Chondrocyte (in vitro differentiated cells): ENCODE data around the gene METTL13. TPM values are rescaled to one million over a fixed set of nuclear protein-coding genes. Genes with fewer than 3 reads are reported as not detected.

ENCODE experiments used
- DNase-seq: peaks from one replicate; pipeline ENCODE4 v3.0.0; 2021; ENCODE audit warnings: mixed read lengths, low spot score
- H3K27ac Mint-ChIP-seq: one replicate; pipeline ENCODE4 v1.8.0; 2021; ENCODE audit warnings: mild to moderate bottlenecking, moderate library complexity, mixed read lengths; ENCODE audit not compliant: unreplicated experiment
- H3K27me3 Mint-ChIP-seq: 2 replicates; pipeline ENCODE4 v1.8.0; 2021; ENCODE audit warnings: low read depth, mixed read lengths
- H3K36me3 Mint-ChIP-seq: 2 replicates; pipeline ENCODE4 v1.8.0; 2021; ENCODE audit warnings: low read depth, mixed read lengths
- H3K4me1 Mint-ChIP-seq: 2 replicates; pipeline ENCODE4 v1.8.0; 2021; ENCODE audit warnings: low read depth, mild to moderate bottlenecking, mixed read lengths
- H3K4me3 Mint-ChIP-seq: one replicate; pipeline ENCODE4 v1.8.0; 2021; ENCODE audit warnings: mild to moderate bottlenecking, moderate library complexity, mixed read lengths; ENCODE audit not compliant: unreplicated experiment
- H3K9me3 Mint-ChIP-seq: 2 replicates; pipeline ENCODE4 v1.8.0; 2021; ENCODE audit warnings: low read depth, mixed read lengths
- total RNA-seq: library from RNA; stranded (reverse); gene quantifications from 3 replicates; pipeline ENCODE4 v1.2.1, GENCODE V29; 2021
- TF ChIP-seq, protein P1 (sequence below): fragments of 200-600 bp; sonication (generic); IDR thresholded peaks from 2 replicates; pipeline ENCODE4 v1.5.0; 2021; ENCODE audit warnings: antibody characterized with exemption, mild to moderate bottlenecking, moderate library complexity

Gene METTL13
- total RNA-seq, 1 donor from 2014 or later = 21.4 TPM

DNA sequence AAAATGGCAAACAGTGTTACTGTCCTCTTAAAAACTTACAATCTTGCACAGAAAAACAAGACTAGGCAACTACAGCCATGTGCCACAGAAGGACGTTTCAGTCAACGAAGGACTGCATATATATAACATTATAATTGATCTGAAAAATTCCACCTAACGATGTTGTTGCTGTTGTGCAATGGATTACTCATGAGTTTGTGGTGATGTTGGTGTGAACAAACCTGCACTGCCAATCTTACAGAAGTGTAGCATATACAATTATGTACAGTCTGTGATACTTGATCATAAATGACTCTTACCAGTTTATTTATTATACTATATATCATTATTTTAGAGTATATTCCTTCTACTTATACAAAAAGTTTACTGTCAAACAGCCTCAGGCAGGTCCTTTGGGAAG, 32.8 kb upstream of the METTL13 start:
- Mint-ChIP-seq H3K9me3 (no peaks in the 10 kb centered on the region), H3K27ac (no peak overlapping the region), H3K27me3 (no peaks in the 10 kb centered on the region), H3K4me3 (no peak overlapping the region), H3K36me3 (no peaks in the 10 kb centered on the region), H3K4me1 (peaks cover 8% of the 10 kb centered on the region)
- DNase-seq = no peak
- TF ChIP-seq, protein P1, sequence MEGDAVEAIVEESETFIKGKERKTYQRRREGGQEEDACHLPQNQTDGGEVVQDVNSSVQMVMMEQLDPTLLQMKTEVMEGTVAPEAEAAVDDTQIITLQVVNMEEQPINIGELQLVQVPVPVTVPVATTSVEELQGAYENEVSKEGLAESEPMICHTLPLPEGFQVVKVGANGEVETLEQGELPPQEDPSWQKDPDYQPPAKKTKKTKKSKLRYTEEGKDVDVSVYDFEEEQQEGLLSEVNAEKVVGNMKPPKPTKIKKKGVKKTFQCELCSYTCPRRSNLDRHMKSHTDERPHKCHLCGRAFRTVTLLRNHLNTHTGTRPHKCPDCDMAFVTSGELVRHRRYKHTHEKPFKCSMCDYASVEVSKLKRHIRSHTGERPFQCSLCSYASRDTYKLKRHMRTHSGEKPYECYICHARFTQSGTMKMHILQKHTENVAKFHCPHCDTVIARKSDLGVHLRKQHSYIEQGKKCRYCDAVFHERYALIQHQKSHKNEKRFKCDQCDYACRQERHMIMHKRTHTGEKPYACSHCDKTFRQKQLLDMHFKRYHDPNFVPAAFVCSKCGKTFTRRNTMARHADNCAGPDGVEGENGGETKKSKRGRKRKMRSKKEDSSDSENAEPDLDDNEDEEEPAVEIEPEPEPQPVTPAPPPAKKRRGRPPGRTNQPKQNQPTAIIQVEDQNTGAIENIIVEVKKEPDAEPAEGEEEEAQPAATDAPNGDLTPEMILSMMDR = no peak

DNA sequence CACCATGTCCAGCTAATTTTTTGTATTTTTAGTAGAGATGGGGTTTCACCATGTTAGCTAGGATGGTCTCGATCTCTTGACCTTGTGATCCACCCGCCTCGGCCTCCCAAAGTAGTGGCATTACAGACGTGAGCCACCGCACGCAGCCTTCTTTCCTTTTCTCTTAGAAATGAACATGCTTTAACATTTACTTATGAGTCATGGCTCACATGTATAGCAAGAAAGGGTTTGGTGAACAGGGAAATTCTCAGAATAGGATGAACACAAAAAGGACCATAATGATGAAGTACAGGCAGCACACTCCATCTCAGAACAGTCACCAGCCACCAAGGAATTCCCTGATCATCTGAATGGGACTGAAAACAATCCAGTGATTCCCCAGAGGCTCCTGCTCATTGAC, 30.2 kb upstream of the METTL13 start:
- no peak for DNase-seq
- no peaks in the 10 kb centered on the region for H3K27me3 Mint-ChIP-seq
- H3K9me3 Mint-ChIP-seq = no peaks in the 10 kb centered on the region
- TF ChIP-seq, protein P1 = no peak
- H3K4me1 Mint-ChIP-seq = peaks cover 17% of the 10 kb centered on the region
- no peak overlapping the region for H3K27ac Mint-ChIP-seq
- no peak overlapping the region for H3K4me3 Mint-ChIP-seq
- H3K36me3 Mint-ChIP-seq = no peaks in the 10 kb centered on the region

DNA sequence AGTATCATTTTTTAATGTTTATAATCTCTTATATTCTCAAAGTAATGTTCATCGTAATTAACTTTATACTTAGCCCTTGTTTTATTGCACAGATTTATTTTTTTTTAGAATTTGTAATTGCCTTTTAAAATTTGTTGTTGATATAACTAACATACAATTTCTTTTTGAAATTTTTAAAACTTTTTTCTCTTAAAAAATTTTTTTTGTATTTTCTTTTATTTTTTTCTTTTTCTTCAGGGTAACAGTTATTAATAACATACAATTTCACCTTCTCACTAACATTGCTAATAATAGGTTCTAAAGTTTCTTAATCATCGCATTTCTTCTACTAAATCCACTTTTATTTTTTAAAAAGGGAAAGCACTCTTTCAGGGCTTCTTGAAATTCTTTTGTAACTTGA, 28.3 kb upstream of the METTL13 start:
- TF ChIP-seq, protein P1 = no peak
- no peak overlapping the region for H3K4me3 Mint-ChIP-seq
- H3K9me3 Mint-ChIP-seq = peaks cover 3% of the 10 kb centered on the region
- peaks cover 2% of the 10 kb centered on the region for H3K27me3 Mint-ChIP-seq
- DNase-seq = no peak
- H3K4me1 Mint-ChIP-seq = peaks cover 17% of the 10 kb centered on the region
- no peaks in the 10 kb centered on the region for H3K36me3 Mint-ChIP-seq
- no peak overlapping the region for H3K27ac Mint-ChIP-seq

DNA sequence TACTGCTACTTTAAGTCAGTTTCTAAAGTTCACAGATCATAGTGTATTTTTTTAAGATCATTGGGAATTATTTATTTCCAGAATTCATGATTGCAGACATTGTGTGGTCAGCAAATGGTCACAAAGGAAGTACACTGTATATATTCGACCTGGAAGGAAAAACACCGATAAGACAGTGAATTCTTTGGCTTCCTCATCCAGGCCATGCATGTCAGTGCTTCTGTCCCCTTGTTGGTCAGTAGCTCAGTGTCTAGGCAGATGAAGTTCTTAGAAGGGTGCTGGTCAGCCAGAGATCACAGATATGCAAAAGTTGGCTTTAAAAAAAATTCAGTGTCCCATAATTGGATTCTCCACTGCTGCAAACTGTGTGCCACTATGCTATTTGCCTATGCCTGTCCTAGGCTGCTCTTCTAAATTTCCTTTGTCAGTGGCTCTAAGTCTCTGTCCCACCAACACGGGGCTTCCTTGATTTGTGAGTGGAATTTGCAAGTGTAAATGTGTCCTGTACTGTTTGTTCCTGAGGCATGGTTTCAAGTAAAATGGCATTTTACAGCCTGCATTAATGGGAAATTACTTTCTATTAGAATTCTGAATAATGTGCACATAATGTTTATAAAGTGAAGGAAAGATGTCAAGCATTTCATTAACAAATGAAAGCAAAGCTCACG, 27.6 kb upstream of the METTL13 start:
- peaks cover 17% of the 10 kb centered on the region for H3K4me1 Mint-ChIP-seq
- DNase-seq = no peak
- peak overlapping the region; percentile 75 for H3K27ac Mint-ChIP-seq
- TF ChIP-seq, protein P1 = no peak
- H3K27me3 Mint-ChIP-seq = peaks cover 3% of the 10 kb centered on the region
- H3K9me3 Mint-ChIP-seq = peaks cover 3% of the 10 kb centered on the region
- H3K4me3 Mint-ChIP-seq = no peak overlapping the region
- no peaks in the 10 kb centered on the region for H3K36me3 Mint-ChIP-seq

DNA sequence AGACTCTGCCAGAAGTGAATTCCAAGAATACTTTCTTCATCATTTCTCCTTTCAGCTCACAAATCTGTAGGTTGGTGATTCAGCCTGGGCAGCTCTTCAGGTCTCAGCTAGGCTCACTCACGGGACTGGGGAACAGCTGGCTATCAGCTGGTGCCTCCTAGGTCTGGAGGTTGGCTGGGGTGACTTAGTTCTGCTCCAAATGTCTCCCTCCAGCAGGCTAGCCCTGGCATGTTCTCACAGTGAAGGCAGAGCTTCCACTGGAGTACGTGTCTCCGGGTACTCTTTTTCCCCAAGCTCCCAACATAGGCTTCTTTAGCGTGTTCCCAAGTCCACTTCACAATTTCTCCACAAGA, 27.1 kb upstream of the METTL13 start:
- DNase-seq = no peak
- Mint-ChIP-seq H3K36me3 (no peaks in the 10 kb centered on the region), H3K27ac (peak overlapping the region; percentile 75), H3K4me3 (no peak overlapping the region), H3K9me3 (peaks cover 3% of the 10 kb centered on the region), H3K4me1 (peaks cover 17% of the 10 kb centered on the region), H3K27me3 (peaks cover 3% of the 10 kb centered on the region)
- TF ChIP-seq, protein P1 = no peak
